DMS 273 (cell line): ENCODE results near the gene DGKI.
"Not testable (repeated sequence)": the region's sequence is repeated elsewhere in the genome, so short reads cannot be mapped to it uniquely, and the experiment has no call there.

Experiments
- DNase-seq: peaks from one replicate; lab custom pipeline; 2025; ENCODE audit not compliant: unreplicated experiment; lab: John Stamatoyannopoulos, UW

Gene DGKI

GRCh38 chr7:137747359-137748031 is 99.3 kb downstream of the DGKI start:
- DNase-seq: no peak

DNA sequence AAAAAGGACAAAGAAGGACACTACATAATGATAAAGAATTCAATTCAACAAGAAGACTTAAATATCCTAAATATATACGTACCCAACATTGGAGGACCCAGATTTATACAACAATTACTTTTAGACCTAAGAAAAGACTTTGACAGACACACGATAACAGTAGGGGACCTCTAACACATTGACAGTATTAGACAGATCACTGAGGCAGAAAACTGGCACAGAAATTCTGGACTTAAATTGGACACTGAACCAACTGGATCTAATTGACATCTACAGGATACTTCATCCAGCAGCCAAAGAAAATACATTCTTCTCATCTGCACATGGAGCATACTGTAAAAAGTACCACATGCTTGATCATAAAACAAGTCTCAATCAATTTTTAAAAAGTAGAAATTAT is 103.8 kb downstream of the DGKI start:
- DNase-seq: no peak

DNA sequence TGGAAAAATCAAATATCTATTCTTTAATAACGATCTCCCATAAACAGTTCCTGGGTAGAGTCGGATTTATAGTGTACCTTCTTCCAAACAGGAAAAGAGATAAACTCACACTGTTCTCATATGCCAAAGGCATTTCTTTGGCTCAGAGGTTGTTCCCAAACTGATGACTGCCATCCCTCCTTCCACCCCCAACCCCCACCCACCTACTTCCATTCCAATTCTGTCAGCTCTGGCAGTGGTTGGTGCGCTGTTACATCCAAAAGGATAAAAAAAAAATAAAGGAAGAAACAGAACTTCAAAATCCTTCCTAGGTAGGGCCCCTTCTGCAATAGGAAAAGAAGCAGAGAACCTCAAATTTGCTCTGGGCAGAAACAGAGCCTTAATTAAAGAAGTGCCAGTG is 104.7 kb downstream of the DGKI start:
- no peak for DNase-seq

DNA sequence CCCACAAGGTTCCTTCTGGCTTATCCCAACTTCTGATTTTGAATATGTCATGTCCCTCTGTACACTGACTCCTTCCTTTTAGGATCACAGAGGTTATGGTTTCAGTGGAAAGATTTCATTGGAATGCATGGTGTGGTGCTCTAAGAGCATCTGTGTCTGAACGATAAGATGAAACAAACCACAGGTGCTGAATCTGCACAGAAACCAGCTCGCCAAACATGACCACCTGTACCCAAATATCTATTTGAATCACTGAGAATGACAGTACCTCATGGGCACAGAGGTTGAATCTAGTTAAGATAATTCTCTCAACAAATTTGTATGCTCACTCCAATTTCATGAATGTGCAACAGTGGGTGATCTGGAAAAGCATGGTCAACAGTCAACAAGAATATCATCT is 105.3 kb downstream of the DGKI start:
- no peak for DNase-seq

DNA sequence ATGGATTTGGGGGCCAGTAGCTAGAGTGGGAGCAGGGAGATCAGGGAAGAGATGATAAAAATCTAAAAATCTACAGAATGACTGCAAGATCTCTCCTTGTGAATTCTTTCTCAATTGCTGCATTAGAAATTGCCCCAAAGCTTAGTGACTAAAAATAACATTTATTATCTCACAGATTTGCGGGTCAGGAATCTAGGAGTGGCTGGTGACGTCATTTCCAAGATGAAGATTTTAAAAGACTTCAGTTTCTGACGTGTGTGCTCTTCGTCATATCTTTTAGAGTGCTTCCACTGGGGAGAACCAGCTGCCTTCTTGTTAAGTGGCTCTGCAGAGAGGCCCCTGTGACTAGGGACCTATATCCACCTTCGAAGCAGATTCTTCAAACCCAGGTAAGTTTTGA is 112.6 kb downstream of the DGKI start:
- no peak for DNase-seq

DNA sequence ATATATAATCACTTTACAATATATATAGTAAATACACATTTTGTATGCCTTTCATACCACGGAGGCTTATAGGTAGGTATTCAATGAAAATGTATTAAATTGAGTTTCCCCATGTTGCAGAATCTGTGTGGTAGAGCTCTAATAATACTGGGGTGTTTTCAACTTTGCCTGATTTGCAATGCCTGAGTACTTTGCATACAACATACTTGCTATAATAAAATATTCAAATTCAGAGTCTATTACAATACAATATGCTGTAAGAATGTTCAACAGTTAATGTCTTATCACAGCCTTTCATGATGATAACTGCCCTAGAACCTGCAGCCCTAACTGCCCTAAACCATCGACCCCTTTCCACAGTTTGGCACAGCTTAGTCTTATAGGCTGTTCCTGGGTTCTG is 114.6 kb downstream of the DGKI start:
- no peak for DNase-seq

DNA sequence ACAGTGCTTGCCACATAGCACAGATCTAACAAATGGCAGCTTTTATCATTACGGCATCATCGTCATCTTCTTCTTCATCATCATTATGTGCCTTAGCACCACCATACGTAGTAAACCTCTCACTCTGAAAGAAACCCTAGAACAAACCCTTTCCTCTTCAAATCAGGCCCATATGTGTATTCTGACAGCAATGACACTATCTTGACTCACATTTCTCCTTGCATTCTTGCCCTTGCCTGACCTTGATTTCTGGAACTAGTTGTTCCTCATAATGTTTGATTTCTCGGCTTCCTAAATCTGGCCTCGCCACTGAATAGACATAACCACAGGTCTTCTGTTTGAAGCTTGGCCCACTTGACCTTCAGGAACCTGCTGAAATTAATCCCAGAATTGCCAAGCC is 115.3 kb downstream of the DGKI start:
- DNase-seq: no peak

- DNase-seq: peak; percentile 32
Measured at GRCh38 chr7:137728426-137728825, 118.3 kb downstream of the DGKI start.

- no peak for DNase-seq
Measured at GRCh38 chr7:137727413-137727812, 119.4 kb downstream of the DGKI start.

GRCh38 chr7:137718355-137718754 is 128.4 kb downstream of the DGKI start:
- no peak for DNase-seq

DNA sequence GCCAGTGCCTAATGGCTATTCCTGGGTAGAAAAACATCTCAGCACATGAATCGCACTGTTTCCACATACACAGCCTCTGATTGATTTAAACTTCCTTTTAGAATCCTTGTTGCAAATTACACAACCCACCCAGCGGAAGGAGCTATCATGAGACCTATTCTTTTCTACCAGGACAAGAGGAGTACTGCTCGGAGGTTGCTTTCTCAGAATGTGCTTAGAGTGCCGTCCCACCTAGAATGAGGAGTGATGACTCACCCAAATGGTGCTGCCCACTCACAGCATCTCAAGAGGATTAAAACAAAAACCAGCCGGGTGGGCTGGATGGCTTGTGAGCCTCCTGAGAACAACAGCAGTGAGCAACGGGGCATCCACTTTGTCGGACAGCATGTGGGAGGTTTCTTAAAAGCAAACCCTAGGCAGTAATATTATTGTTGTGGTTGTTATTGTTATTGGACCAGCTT is 128.9 kb downstream of the DGKI start:
- DNase-seq: no peak

DNA sequence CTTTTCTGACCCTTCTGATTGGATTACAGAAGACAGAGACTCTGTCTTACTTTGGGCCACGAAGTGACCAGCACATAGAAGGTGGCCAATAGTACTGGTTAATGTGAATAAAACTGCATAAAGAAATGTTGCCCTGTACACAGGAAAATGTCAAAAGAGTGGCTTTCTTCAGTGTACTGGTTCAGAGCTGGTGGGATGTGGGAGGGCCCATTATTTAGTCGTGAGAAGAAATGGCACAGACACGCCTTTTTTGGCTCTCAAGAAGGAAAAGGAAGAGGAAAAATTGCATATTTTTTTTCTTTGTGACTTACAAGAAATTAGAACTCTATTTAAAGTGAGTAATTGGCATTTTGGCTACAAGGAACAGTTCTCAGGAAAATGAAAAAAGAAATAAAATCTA is 129.7 kb downstream of the DGKI start:
- DNase-seq: no peak

DNA sequence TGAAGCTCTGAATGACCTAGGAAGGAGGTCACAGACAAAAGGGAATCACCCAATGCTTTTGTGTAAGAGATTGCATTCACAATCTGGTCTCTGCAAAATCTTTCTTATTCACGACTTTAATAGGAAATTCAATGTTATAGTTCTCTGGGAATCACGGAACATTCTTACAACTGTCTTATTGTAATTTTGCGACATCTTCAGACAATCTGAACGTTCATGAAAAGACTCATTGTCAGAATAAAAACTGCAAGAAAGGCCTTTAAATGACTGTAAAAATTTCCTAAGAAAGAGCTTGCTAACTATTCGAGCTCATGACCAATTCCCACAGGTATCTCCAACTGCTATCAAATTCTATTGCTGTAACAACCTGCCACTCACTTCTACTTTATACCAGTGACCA is 130.7 kb downstream of the DGKI start:
- DNase-seq: no peak

DNA sequence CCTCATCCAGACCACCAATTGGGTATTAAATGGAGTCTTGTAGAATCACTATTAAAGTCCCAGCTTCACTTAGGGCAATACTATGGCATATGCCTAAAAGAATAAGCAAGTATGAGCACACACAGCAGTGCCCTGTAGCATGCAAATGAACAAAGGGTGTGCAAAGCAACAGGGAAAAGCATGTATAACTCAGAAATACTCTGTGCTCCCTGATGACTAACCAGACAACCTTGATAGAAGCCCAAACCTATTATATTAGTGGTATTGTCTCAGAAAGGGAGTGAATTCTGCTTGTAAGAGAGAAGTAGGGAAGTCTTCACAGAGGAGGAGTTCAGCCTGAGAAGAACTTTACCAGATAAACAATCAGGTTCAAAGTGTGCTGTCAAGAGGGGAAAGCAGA is 131.2 kb downstream of the DGKI start:
- no peak for DNase-seq

- DNase-seq: no peak
Measured at GRCh38 chr7:137715121-137715520, 131.7 kb downstream of the DGKI start.

- DNase-seq: not testable (repeated sequence)
Measured at GRCh38 chr7:137706330-137706729, 140.4 kb downstream of the DGKI start.

- no peak for DNase-seq
Measured at GRCh38 chr7:137704723-137705122, 142.1 kb downstream of the DGKI start.

GRCh38 chr7:137703291-137704010 is 143.3 kb downstream of the DGKI start:
- DNase-seq: no peak

DNA sequence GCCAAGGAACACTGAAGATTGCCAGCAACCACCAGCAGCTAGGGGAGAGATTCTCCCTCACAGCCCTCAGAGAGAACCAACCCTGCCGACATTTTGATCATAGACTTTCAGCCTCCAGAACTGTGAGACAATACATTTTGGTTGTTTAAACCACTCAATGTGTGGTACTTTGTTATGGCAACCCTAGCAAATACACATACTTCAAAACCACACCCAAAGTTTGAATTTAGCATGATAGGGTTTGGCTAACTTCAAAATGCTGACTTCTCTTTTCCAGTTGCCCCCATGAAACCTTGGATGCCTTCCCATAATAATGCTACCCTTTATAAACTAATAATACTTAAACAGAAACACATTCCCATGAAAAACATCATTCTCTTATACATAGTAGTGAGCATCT is 149.8 kb downstream of the DGKI start:
- no peak for DNase-seq

- no peak for DNase-seq
Measured at GRCh38 chr7:137696376-137696775, 150.4 kb downstream of the DGKI start.

DNA sequence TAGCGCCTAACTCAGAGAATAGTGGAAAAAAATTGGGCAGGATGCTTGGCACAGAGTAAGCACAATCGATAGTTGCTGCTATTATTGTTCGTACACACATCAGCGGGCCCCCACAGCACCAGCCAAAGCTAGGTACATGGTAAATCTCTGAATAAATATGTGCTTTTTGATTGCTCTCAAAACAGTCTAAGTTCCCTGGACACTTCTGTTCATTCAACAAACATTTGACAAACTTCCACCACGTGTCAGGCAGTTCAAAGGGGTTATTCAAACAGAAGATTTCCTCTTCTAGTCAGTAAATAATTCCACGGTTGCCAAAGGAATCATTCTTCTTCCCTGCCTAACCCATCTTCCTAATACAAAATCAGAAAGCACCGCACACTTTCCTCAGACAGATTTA is 150.8 kb downstream of the DGKI start:
- no peak for DNase-seq

GRCh38 chr7:137695494-137695893 is 151.3 kb downstream of the DGKI start:
- DNase-seq: no peak

GRCh38 chr7:137694405-137694804 is 152.4 kb downstream of the DGKI start:
- DNase-seq: no peak
